ENCODE measurements around the gene THADA.

THADA gene

GRCh38 chr2:43270461-43270860 is 325.4 kb downstream of the THADA start:
- Histone ChIP-seq H3K27me3 (replicated peaks; ENCODE audit: control insufficient read depth, insufficient read depth, low read length) (no peaks in the 10 kb centered on the region), H3K9ac (ENCODE audit: low read length) (peak overlapping the region; percentile 46), H3K4me3 (ENCODE audit: low read length) (no peak overlapping the region), H3K4me1 (ENCODE audit: control insufficient read depth, insufficient read depth, low read length) (peaks cover 48% of the 10 kb centered on the region), H3K9me3 (ENCODE audit: control insufficient read depth, low read length) (no peaks in the 10 kb centered on the region), H3K36me3 (ENCODE audit: control insufficient read depth, insufficient read depth, low read length, severe bottlenecking) (no peaks in the 10 kb centered on the region)
- no peak for DNase-seq (ENCODE audit: low read depth)

- Histone ChIP-seq H3K36me3 (ENCODE audit: control insufficient read depth, insufficient read depth, low read length, severe bottlenecking) (no peaks in the 10 kb centered on the region), H3K9ac (ENCODE audit: low read length) (peak overlapping the region; percentile 81), H3K4me3 (ENCODE audit: low read length) (peak overlapping the region; percentile 51), H3K4me1 (ENCODE audit: control insufficient read depth, insufficient read depth, low read length) (peaks cover 56% of the 10 kb centered on the region), H3K9me3 (ENCODE audit: control insufficient read depth, low read length) (no peaks in the 10 kb centered on the region), H3K27me3 (replicated peaks; ENCODE audit: control insufficient read depth, insufficient read depth, low read length) (no peaks in the 10 kb centered on the region)
- peak; percentile 86 for DNase-seq (ENCODE audit: low read depth)
Observed at GRCh38 chr2:43269706-43270105, 326.1 kb downstream of the THADA start.

GRCh38 chr2:43269074-43269572 is 326.7 kb downstream of the THADA start:
- Histone ChIP-seq H3K27me3 (replicated peaks; ENCODE audit: control insufficient read depth, insufficient read depth, low read length) (no peaks in the 10 kb centered on the region), H3K9ac (ENCODE audit: low read length) (peak overlapping the region; percentile 81), H3K4me1 (ENCODE audit: control insufficient read depth, insufficient read depth, low read length) (peaks cover 60% of the 10 kb centered on the region), H3K9me3 (ENCODE audit: control insufficient read depth, low read length) (no peaks in the 10 kb centered on the region), H3K36me3 (ENCODE audit: control insufficient read depth, insufficient read depth, low read length, severe bottlenecking) (no peaks in the 10 kb centered on the region), H3K4me3 (ENCODE audit: low read length) (peak overlapping the region; percentile 70)
- DNase-seq (ENCODE audit: low read depth), result peak; percentile 88

- no peaks in the 10 kb centered on the region for H3K36me3 ChIP-seq (ENCODE audit: control insufficient read depth, insufficient read depth, low read length, severe bottlenecking)
- peak overlapping the region; percentile 70 for H3K4me3 ChIP-seq (ENCODE audit: low read length)
- peak overlapping the region; percentile 81 for H3K9ac ChIP-seq (ENCODE audit: low read length)
- H3K27me3 ChIP-seq (replicated peaks; ENCODE audit: control insufficient read depth, insufficient read depth, low read length), result no peaks in the 10 kb centered on the region
- peaks cover 57% of the 10 kb centered on the region for H3K4me1 ChIP-seq (ENCODE audit: control insufficient read depth, insufficient read depth, low read length)
- no peak for DNase-seq (ENCODE audit: low read depth)
- H3K9me3 ChIP-seq (ENCODE audit: control insufficient read depth, low read length), result no peaks in the 10 kb centered on the region
Observed at GRCh38 chr2:43268066-43268953, 327.5 kb downstream of the THADA start.

- Histone ChIP-seq H3K36me3 (ENCODE audit: control insufficient read depth, insufficient read depth, low read length, severe bottlenecking) (no peaks in the 10 kb centered on the region), H3K4me1 (ENCODE audit: control insufficient read depth, insufficient read depth, low read length) (peaks cover 55% of the 10 kb centered on the region)
Observed at GRCh38 chr2:43267381-43267780, 328.5 kb downstream of the THADA start.

GRCh38 chr2:43266711-43267111 is 329.1 kb downstream of the THADA start:
- H3K4me1 ChIP-seq (ENCODE audit: control insufficient read depth, insufficient read depth, low read length), result peaks cover 55% of the 10 kb centered on the region
- H3K4me3 ChIP-seq (ENCODE audit: low read length), result no peak overlapping the region
- H3K27me3 ChIP-seq (replicated peaks; ENCODE audit: control insufficient read depth, insufficient read depth, low read length), result no peaks in the 10 kb centered on the region
- no peaks in the 10 kb centered on the region for H3K9me3 ChIP-seq (ENCODE audit: control insufficient read depth, low read length)
- no peak overlapping the region for H3K9ac ChIP-seq (ENCODE audit: low read length)
- no peaks in the 10 kb centered on the region for H3K36me3 ChIP-seq (ENCODE audit: control insufficient read depth, insufficient read depth, low read length, severe bottlenecking)
- no peak for DNase-seq (ENCODE audit: low read depth)

More at GRCh38 chr2:43267381-43267780, 328.5 kb downstream of the THADA start:
- H3K9me3 ChIP-seq (ENCODE audit: control insufficient read depth, low read length), result no peaks in the 10 kb centered on the region
- no peak for DNase-seq (ENCODE audit: low read depth)
- no peaks in the 10 kb centered on the region for H3K27me3 ChIP-seq (replicated peaks; ENCODE audit: control insufficient read depth, insufficient read depth, low read length)
- H3K4me3 ChIP-seq (ENCODE audit: low read length), result no peak overlapping the region
- H3K9ac ChIP-seq (ENCODE audit: low read length), result no peak overlapping the region

GRCh38 chr2:43265421-43265820 is 330.4 kb downstream of the THADA start:
- Histone ChIP-seq H3K9me3 (ENCODE audit: control insufficient read depth, low read length) (no peaks in the 10 kb centered on the region), H3K4me3 (ENCODE audit: low read length) (peak overlapping the region; percentile 30)
- DNase-seq (ENCODE audit: low read depth), result peak; percentile 32

GRCh38 chr2:43265001-43265400 is 330.8 kb downstream of the THADA start:
- H3K27me3 ChIP-seq (replicated peaks; ENCODE audit: control insufficient read depth, insufficient read depth, low read length), result no peaks in the 10 kb centered on the region
- DNase-seq (ENCODE audit: low read depth), result peak; percentile 50
- no peaks in the 10 kb centered on the region for H3K9me3 ChIP-seq (ENCODE audit: control insufficient read depth, low read length)
- no peaks in the 10 kb centered on the region for H3K36me3 ChIP-seq (ENCODE audit: control insufficient read depth, insufficient read depth, low read length, severe bottlenecking)
- peak overlapping the region; percentile 46 for H3K4me3 ChIP-seq (ENCODE audit: low read length)
- peak overlapping the region; percentile 59 for H3K9ac ChIP-seq (ENCODE audit: low read length)
- H3K4me1 ChIP-seq (ENCODE audit: control insufficient read depth, insufficient read depth, low read length), result peaks cover 48% of the 10 kb centered on the region

More at GRCh38 chr2:43265421-43265820, 330.4 kb downstream of the THADA start:
- Histone ChIP-seq H3K9ac (ENCODE audit: low read length) (peak overlapping the region; percentile 59), H3K4me1 (ENCODE audit: control insufficient read depth, insufficient read depth, low read length) (peaks cover 53% of the 10 kb centered on the region), H3K27me3 (replicated peaks; ENCODE audit: control insufficient read depth, insufficient read depth, low read length) (no peaks in the 10 kb centered on the region), H3K36me3 (ENCODE audit: control insufficient read depth, insufficient read depth, low read length, severe bottlenecking) (no peaks in the 10 kb centered on the region)

GRCh38 chr2:43262951-43263350 is 332.9 kb downstream of the THADA start:
- H3K4me3 ChIP-seq (ENCODE audit: low read length), result no peak overlapping the region
- H3K27me3 ChIP-seq (replicated peaks; ENCODE audit: control insufficient read depth, insufficient read depth, low read length), result no peaks in the 10 kb centered on the region
- H3K9ac ChIP-seq (ENCODE audit: low read length), result no peak overlapping the region
- no peak for DNase-seq (ENCODE audit: low read depth)
- peaks cover 28% of the 10 kb centered on the region for H3K4me1 ChIP-seq (ENCODE audit: control insufficient read depth, insufficient read depth, low read length)
- no peaks in the 10 kb centered on the region for H3K9me3 ChIP-seq (ENCODE audit: control insufficient read depth, low read length)
- no peaks in the 10 kb centered on the region for H3K36me3 ChIP-seq (ENCODE audit: control insufficient read depth, insufficient read depth, low read length, severe bottlenecking)

GRCh38 chr2:43262239-43262638 is 333.6 kb downstream of the THADA start:
- DNase-seq (ENCODE audit: low read depth), result no peak
- H3K9ac ChIP-seq (ENCODE audit: low read length), result no peak overlapping the region
- H3K36me3 ChIP-seq (ENCODE audit: control insufficient read depth, insufficient read depth, low read length, severe bottlenecking), result peaks cover 1% of the 10 kb centered on the region
- no peaks in the 10 kb centered on the region for H3K27me3 ChIP-seq (replicated peaks; ENCODE audit: control insufficient read depth, insufficient read depth, low read length)
- peaks cover 25% of the 10 kb centered on the region for H3K4me1 ChIP-seq (ENCODE audit: control insufficient read depth, insufficient read depth, low read length)
- H3K9me3 ChIP-seq (ENCODE audit: control insufficient read depth, low read length), result no peaks in the 10 kb centered on the region
- H3K4me3 ChIP-seq (ENCODE audit: low read length), result no peak overlapping the region

- Histone ChIP-seq H3K27me3 (replicated peaks; ENCODE audit: control insufficient read depth, insufficient read depth, low read length) (no peaks in the 10 kb centered on the region), H3K4me1 (ENCODE audit: control insufficient read depth, insufficient read depth, low read length) (peaks cover 9% of the 10 kb centered on the region), H3K9me3 (ENCODE audit: control insufficient read depth, low read length) (no peaks in the 10 kb centered on the region), H3K4me3 (ENCODE audit: low read length) (no peak overlapping the region), H3K9ac (ENCODE audit: low read length) (no peak overlapping the region), H3K36me3 (ENCODE audit: control insufficient read depth, insufficient read depth, low read length, severe bottlenecking) (peaks cover 11% of the 10 kb centered on the region)
- no peak for DNase-seq (ENCODE audit: low read depth)
Observed at GRCh38 chr2:43259512-43259911, 336.3 kb downstream of the THADA start.
